SK-N-SH (cell line): ENCODE data around the gene GTF3C1. TPM values are rescaled to one million over a fixed set of nuclear protein-coding genes. Genes with fewer than 3 reads are reported as not detected.

Source experiments
- CTCF ChIA-PET: fragments of 300-600, 350-600 bp; formaldehyde crosslinking; extraction: SDS; loops from one replicate; lab custom pipeline; 2021; lab: Yijun Ruan, JAX
- POLR2A ChIA-PET: fragments of 350-600 bp; sonication (Branson Sonifier 250); formaldehyde crosslinking; extraction: SDS; loops from one replicate; lab custom pipeline; 2020; ENCODE audit warnings: antibody characterized with exemption, inconsistent platforms; lab: Yijun Ruan, JAX
- DNase-seq: peaks from one replicate; pipeline ENCODE4 v3.0.0; 2012
- H2AFZ ChIP-seq: fragments of 200-600 bp; sonication (generic); 2 replicates; pipeline ENCODE4 v1.8.1; 2016; ENCODE audit warnings: antibody characterized with exemption, mild to moderate bottlenecking, low read depth
- H3F3A ChIP-seq: fragments of 200-600 bp; sonication (generic); replicated peaks from 2 replicates; pipeline ENCODE3; 2016; ENCODE audit warnings: antibody characterized with exemption, mild to moderate bottlenecking; ENCODE audit not compliant: insufficient read depth
- H3K27ac ChIP-seq, 2 experiments: fragments of 200-500 bp in 1 of 2; fragments of 200-600 bp in 1 of 2; sonication (Bioruptor generic) in 1 of 2; sonication (generic), shearing (Covaris generic) in 1 of 2; 2 replicates each; pipeline versions ENCODE4 v1.5.1 to v1.6.1; 2014 to 2016; ENCODE audit warnings: low read depth in 2 of 2, inconsistent platforms in 1 of 2, low read length in 1 of 2, mild to moderate bottlenecking in 1 of 2, mixed read lengths in 1 of 2
- H3K27me3 ChIP-seq: fragments of 200-600 bp; sonication (generic), shearing (Covaris generic); 2 replicates; pipeline ENCODE4 v1.6.1; 2016; ENCODE audit warnings: mixed run types; ENCODE audit not compliant: insufficient read depth
- H3K36me3 ChIP-seq, 2 experiments: fragments of 200-500 bp in 1 of 2; fragments of 200-600 bp in 1 of 2; sonication (Bioruptor generic) in 1 of 2; sonication (generic) in 1 of 2; replicated peaks in 1 of 2; 2 replicates each; pipeline versions ENCODE3 to v1.5.1; 2014 to 2016; ENCODE audit warnings: low read length in 1 of 2, mild to moderate bottlenecking in 1 of 2; ENCODE audit not compliant: insufficient read depth in 2 of 2, control insufficient read depth in 1 of 2
- H3K4me1 ChIP-seq, 2 experiments: fragments of 200-500 bp in 1 of 2; fragments of 200-600 bp in 1 of 2; sonication (Bioruptor generic) in 1 of 2; sonication (generic), shearing (Covaris generic) in 1 of 2; 2 replicates each; pipeline versions ENCODE4 v1.5.1 to v1.6.1; 2014 to 2016; ENCODE audit warnings: low read depth in 1 of 2, low read length in 1 of 2, mixed run types in 1 of 2; ENCODE audit not compliant: insufficient read depth in 2 of 2, control insufficient read depth in 1 of 2
- H3K4me2 ChIP-seq: fragments of 200-600 bp; sonication (generic), shearing (Covaris generic); 2 replicates; pipeline ENCODE4 v1.6.1; 2017; ENCODE audit warnings: mixed run types
- H3K4me3 ChIP-seq, 2 experiments: fragments of 200-500 bp in 1 of 2; fragments of 200-600 bp in 1 of 2; sonication (Bioruptor generic) in 1 of 2; sonication (generic), shearing (Covaris generic) in 1 of 2; 2 replicates each; pipeline versions ENCODE4 v1.5.1 to v1.8.1; 2014 to 2016; ENCODE audit warnings: low read depth in 2 of 2, inconsistent platforms in 1 of 2, low read length in 1 of 2, mild to moderate bottlenecking in 1 of 2, mixed read lengths in 1 of 2, moderate library complexity in 1 of 2
- H3K79me2 ChIP-seq: fragments of 200-600 bp; sonication (generic); 2 replicates; pipeline ENCODE4 v1.8.1; 2017; ENCODE audit warnings: mild to moderate bottlenecking; ENCODE audit not compliant: insufficient read depth
- H3K9ac ChIP-seq: fragments of 200-600 bp; sonication (generic); 2 replicates; pipeline ENCODE4 v1.6.1; 2017; ENCODE audit warnings: mixed run types
- H3K9me2 ChIP-seq: fragments of 200-600 bp; sonication (generic); 2 replicates; pipeline ENCODE4 v1.6.1; 2017; ENCODE audit warnings: mixed run types
- H3K9me3 ChIP-seq: fragments of 200-600 bp; sonication (generic); 2 replicates; pipeline ENCODE4 v1.6.1; 2017; ENCODE audit warnings: mixed run types, mild to moderate bottlenecking, moderate library complexity
- H4K20me1 ChIP-seq: fragments of 200-600 bp; sonication (generic); 2 replicates; pipeline ENCODE4 v1.6.1; 2017; ENCODE audit warnings: mild to moderate bottlenecking, mixed run types; ENCODE audit not compliant: insufficient read depth
- CHD2 ChIP-seq: fragments of 150-350 bp; IDR thresholded peaks from 2 replicates; pipeline ENCODE4 v1.6.1; 2018; ENCODE audit warnings: low read length; ENCODE audit not compliant: partially characterized antibody
- CTCF ChIP-seq: fragments of 200-600 bp; sonication (generic); IDR thresholded peaks from 2 replicates; pipeline ENCODE4 v1.6.1; 2017; ENCODE audit warnings: antibody characterized with exemption, mild to moderate bottlenecking, moderate library complexity
- EP300 ChIP-seq, 2 experiments: IDR thresholded peaks; 2 replicates each; pipeline versions ENCODE4 v1.4.0 to v1.6.1; 2012; ENCODE audit warnings: borderline replicate concordance in 1 of 2, low read depth in 1 of 2, low read length in 1 of 2
- EZH2phosphoT487 ChIP-seq: fragments of 200-600 bp; sonication (generic); IDR thresholded peaks from 2 replicates; pipeline ENCODE4 v1.6.1; 2017; ENCODE audit warnings: low read depth, mixed run types, mild to moderate bottlenecking, antibody characterized with exemption, moderate library complexity, borderline replicate concordance
- FOXJ3 ChIP-seq: sonication (generic); formaldehyde crosslinking; IDR thresholded peaks from 2 replicates; pipeline ENCODE4 v1.5.1; 2020; ENCODE audit warnings: mild to moderate bottlenecking, missing genetic modification reagents
- FOXM1 ChIP-seq: IDR thresholded peaks from 2 replicates; pipeline ENCODE4 v1.4.0; 2012; ENCODE audit warnings: low read depth, mild to moderate bottlenecking
- GABPA ChIP-seq: IDR thresholded peaks from 2 replicates; pipeline ENCODE4 v1.4.0; 2012; ENCODE audit warnings: low read depth, mild to moderate bottlenecking
- GATA2 ChIP-seq: sonication (generic); formaldehyde crosslinking; IDR thresholded peaks from 2 replicates; pipeline ENCODE4 v1.5.0; 2020; ENCODE audit warnings: mild to moderate bottlenecking, missing genetic modification reagents
- JUND ChIP-seq: IDR thresholded peaks from 2 replicates; pipeline ENCODE4 v1.4.0; 2012
- MEF2A ChIP-seq: IDR thresholded peaks from 2 replicates; pipeline ENCODE4 v1.4.0; 2012; ENCODE audit warnings: low read depth, borderline replicate concordance
- NFIC ChIP-seq: IDR thresholded peaks from 2 replicates; pipeline ENCODE4 v1.4.0; 2012; ENCODE audit warnings: borderline replicate concordance
- NRF1 ChIP-seq: IDR thresholded peaks from 2 replicates; pipeline ENCODE4 v1.6.1; 2012; ENCODE audit warnings: low read depth, mild to moderate bottlenecking, low read length
- PBX3 ChIP-seq: IDR thresholded peaks from 2 replicates; pipeline ENCODE4; 2012
- POLR2AphosphoS5 ChIP-seq: IDR thresholded peaks from 2 replicates; pipeline ENCODE4 v1.6.1; 2012; ENCODE audit warnings: low read depth, low read length
- RXRA ChIP-seq: IDR thresholded peaks from 2 replicates; pipeline ENCODE4 v1.4.0; 2012; ENCODE audit warnings: low read depth, mild to moderate bottlenecking, borderline replicate concordance
- TAF1 ChIP-seq: IDR thresholded peaks from 2 replicates; pipeline ENCODE4 v1.6.1; 2012; ENCODE audit warnings: low read depth, mild to moderate bottlenecking, low read length, moderate library complexity, borderline replicate concordance
- USF1 ChIP-seq: IDR thresholded peaks from 2 replicates; pipeline ENCODE4 v1.4.0; 2012; ENCODE audit warnings: low read depth, borderline replicate concordance
- YY1 ChIP-seq: IDR thresholded peaks from 2 replicates; pipeline ENCODE4 v1.4.0; 2012; ENCODE audit warnings: low read depth, mild to moderate bottlenecking
- WGBS: methylation state at CpG from one replicate; pipeline ENCODE4 v1.1.6; 2017; ENCODE audit warnings: low lambda C conversion rate; 5-methylcytosine and 5-hydroxymethylcytosine counted together
- polyA plus RNA-seq, 3 experiments: library from polyadenylated mRNA; depleted of rRNA; stranded (reverse); fragments of >200 nt; gene quantifications; 2 replicates each; pipeline ENCODE4 v1.2.3, GENCODE V29; 2012
- TF ChIP-seq, protein P1 (sequence below): IDR thresholded peaks from 2 replicates; pipeline ENCODE4 v1.6.1; 2012; ENCODE audit warnings: mild to moderate bottlenecking, low read depth, low read length, moderate library complexity
- TF ChIP-seq, protein P2 (sequence below): IDR thresholded peaks from 2 replicates; pipeline ENCODE4 v1.4.0; 2012; ENCODE audit warnings: low read depth, borderline replicate concordance

Gene GTF3C1
- polyA plus RNA-seq, 1 of the 3 experiments (the other 2 are of a cell fraction): 47.2 TPM

DNA sequence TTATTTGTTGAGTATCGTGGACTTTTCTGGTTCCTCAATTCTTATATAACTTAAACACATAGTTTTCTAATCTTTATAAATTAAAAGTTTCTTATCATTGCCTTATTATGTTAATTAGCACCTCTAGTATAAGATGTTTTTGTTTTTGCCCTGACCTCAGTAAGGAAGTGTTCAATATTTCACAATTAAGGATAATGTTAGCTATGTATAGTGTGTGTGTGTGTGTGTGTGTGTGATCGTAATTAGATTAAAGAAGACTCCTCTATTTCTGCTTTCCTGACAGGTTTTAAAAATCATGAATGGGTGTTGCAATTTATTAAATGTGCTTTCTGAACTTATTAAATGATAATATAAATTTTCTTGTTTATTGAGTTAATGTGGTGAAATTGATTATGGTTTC is 135.8 kb downstream of the GTF3C1 start:
- Histone ChIP-seq H3K36me3 (peaks cover 0 to 9% of the 10 kb centered on the region in 2 experiments), H3K27ac (no peak overlapping the region), H3F3A (no peaks in the 10 kb centered on the region), H3K9me2 (no peaks in the 10 kb centered on the region), H3K27me3 (no peaks in the 10 kb centered on the region), H4K20me1 (no peaks in the 10 kb centered on the region), H2AFZ (no peak overlapping the region), H3K9ac (no peak overlapping the region), H3K4me3 (no peak overlapping the region), H3K79me2 (no peaks in the 10 kb centered on the region), H3K9me3 (peaks cover 8% of the 10 kb centered on the region; the same call in 1 of the 2 replicates), H3K4me2 (no peak overlapping the region), H3K4me1 (0 out of 4 replicates have a peak, but pooled peaks cover 0 to 6% of the 10 kb centered on the region in 2 experiments)
- ChIA-PET CTCF (no interaction called here), POLR2A (no interaction called here)
- WGBS: 12% methylated on average over 2 of the region's 2 CpGs
- TF ChIP-seq PBX3: no peak
- no peak for TF ChIP-seq MEF2A
- no peak for TF ChIP-seq NFIC
- TF ChIP-seq FOXJ3 (CRISPR knock-in tag): no peak
- no peak for TF ChIP-seq NRF1
- no peak for TF ChIP-seq JUND
- TF ChIP-seq CHD2: no peak
- TF ChIP-seq EZH2phosphoT487: no peak
- TF ChIP-seq RXRA: no peak
- no peak for TF ChIP-seq EP300 (IDR thresholded peaks at IDR 0.05; ENCODE audit: borderline replicate concordance in 1 of 2, low read depth in 1 of 2, low read length in 1 of 2)
- no peak for TF ChIP-seq FOXM1
- TF ChIP-seq, protein P1, sequence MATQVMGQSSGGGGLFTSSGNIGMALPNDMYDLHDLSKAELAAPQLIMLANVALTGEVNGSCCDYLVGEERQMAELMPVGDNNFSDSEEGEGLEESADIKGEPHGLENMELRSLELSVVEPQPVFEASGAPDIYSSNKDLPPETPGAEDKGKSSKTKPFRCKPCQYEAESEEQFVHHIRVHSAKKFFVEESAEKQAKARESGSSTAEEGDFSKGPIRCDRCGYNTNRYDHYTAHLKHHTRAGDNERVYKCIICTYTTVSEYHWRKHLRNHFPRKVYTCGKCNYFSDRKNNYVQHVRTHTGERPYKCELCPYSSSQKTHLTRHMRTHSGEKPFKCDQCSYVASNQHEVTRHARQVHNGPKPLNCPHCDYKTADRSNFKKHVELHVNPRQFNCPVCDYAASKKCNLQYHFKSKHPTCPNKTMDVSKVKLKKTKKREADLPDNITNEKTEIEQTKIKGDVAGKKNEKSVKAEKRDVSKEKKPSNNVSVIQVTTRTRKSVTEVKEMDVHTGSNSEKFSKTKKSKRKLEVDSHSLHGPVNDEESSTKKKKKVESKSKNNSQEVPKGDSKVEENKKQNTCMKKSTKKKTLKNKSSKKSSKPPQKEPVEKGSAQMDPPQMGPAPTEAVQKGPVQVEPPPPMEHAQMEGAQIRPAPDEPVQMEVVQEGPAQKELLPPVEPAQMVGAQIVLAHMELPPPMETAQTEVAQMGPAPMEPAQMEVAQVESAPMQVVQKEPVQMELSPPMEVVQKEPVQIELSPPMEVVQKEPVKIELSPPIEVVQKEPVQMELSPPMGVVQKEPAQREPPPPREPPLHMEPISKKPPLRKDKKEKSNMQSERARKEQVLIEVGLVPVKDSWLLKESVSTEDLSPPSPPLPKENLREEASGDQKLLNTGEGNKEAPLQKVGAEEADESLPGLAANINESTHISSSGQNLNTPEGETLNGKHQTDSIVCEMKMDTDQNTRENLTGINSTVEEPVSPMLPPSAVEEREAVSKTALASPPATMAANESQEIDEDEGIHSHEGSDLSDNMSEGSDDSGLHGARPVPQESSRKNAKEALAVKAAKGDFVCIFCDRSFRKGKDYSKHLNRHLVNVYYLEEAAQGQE: no peak
- TF ChIP-seq TAF1: no peak
- TF ChIP-seq, protein P2, sequence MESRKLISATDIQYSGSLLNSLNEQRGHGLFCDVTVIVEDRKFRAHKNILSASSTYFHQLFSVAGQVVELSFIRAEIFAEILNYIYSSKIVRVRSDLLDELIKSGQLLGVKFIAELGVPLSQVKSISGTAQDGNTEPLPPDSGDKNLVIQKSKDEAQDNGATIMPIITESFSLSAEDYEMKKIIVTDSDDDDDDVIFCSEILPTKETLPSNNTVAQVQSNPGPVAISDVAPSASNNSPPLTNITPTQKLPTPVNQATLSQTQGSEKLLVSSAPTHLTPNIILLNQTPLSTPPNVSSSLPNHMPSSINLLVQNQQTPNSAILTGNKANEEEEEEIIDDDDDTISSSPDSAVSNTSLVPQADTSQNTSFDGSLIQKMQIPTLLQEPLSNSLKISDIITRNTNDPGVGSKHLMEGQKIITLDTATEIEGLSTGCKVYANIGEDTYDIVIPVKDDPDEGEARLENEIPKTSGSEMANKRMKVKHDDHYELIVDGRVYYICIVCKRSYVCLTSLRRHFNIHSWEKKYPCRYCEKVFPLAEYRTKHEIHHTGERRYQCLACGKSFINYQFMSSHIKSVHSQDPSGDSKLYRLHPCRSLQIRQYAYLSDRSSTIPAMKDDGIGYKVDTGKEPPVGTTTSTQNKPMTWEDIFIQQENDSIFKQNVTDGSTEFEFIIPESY: no peak
- no peak for TF ChIP-seq GATA2 (CRISPR knock-in tag)
- no peak for TF ChIP-seq USF1
- TF ChIP-seq CTCF: no peak
- TF ChIP-seq GABPA: no peak
- no peak for TF ChIP-seq POLR2AphosphoS5
- TF ChIP-seq YY1: no peak
- DNase-seq: no peak
